Endothelial cell of umbilical vein (primary cell): ENCODE results near the gene ISOC1. TPM values are rescaled to one million over a fixed set of nuclear protein-coding genes. Genes with fewer than 3 reads are reported as not detected.

Source experiments
- BruUV-seq: library from RNA; stranded (reverse); fragments of 400-500 nt; replicated peaks from 2 replicates; lab custom pipeline; 2021; lab: Mats Ljungman, UMichigan
- CTCF ChIA-PET: fragments of 300-600, 350-600 bp; sonication (Branson Sonifier 250); formaldehyde crosslinking; loops from one replicate; lab custom pipeline; 2021; ENCODE audit warnings: antibody characterized with exemption, inconsistent platforms; lab: Charles Lee
- POLR2A ChIA-PET: fragments of 300-600, 350-600 bp; sonication (Branson Sonifier 250); formaldehyde crosslinking; loops from one replicate; lab custom pipeline; 2021; ENCODE audit warnings: antibody characterized with exemption, inconsistent platforms; lab: Charles Lee
- DNase-seq: peaks from one replicate; pipeline ENCODE4 v3.0.0-alpha.2; 2011; ENCODE audit warnings: low read depth, low spot score
- FAIRE-seq: peaks from 2 replicates; lab custom pipeline; 2011; peaks lifted over from hg19 to GRCh38; lab: Jason Lieb, UNC
- H2AFZ ChIP-seq: 2 replicates; pipeline ENCODE4 v1.6.0; 2012; ENCODE audit warnings: low read depth, low read length, control low read depth, inconsistent platforms
- H3K27ac ChIP-seq: 2 replicates; pipeline ENCODE4 v1.5.1; 2011; ENCODE audit warnings: low read depth, mild to moderate bottlenecking, control low read depth, low read length, moderate library complexity; ENCODE audit not compliant: insufficient read depth
- H3K27me3 ChIP-seq, 2 experiments: 2 replicates each; pipeline versions ENCODE4 v1.6.0 to v1.6.1; 2011; ENCODE audit warnings: low read length in 2 of 2, mixed read lengths in 1 of 2; ENCODE audit not compliant: control insufficient read depth in 2 of 2, insufficient read depth in 2 of 2
- H3K36me3 ChIP-seq, 2 experiments: 2 replicates in 1 of 2; 3 replicates in 1 of 2; pipeline ENCODE4 v1.5.1; 2011; ENCODE audit warnings: low read length in 2 of 2, mild to moderate bottlenecking in 1 of 2, moderate library complexity in 1 of 2; ENCODE audit not compliant: control insufficient read depth in 2 of 2, insufficient read depth in 2 of 2; ENCODE audit errors: extremely low read depth in 1 of 2
- H3K4me1 ChIP-seq: 3 replicates; pipeline ENCODE4 v1.5.1; 2011; ENCODE audit warnings: mild to moderate bottlenecking, low read length; ENCODE audit not compliant: control insufficient read depth, insufficient read depth; ENCODE audit errors: extremely low read depth
- H3K4me2 ChIP-seq: 2 replicates; pipeline ENCODE4 v1.6.1; 2011; ENCODE audit warnings: low read length, control low read depth, mixed read lengths; ENCODE audit not compliant: insufficient read depth
- H3K4me3 ChIP-seq, 3 experiments: fragments of 200-600 bp in 1 of 3; sonication (generic), shearing (Covaris generic) in 1 of 3; replicated peaks in 1 of 3; 2 replicates each; pipeline ENCODE4 v1.5.1; 2011 to 2016; ENCODE audit warnings: control low read depth in 3 of 3, low read length in 3 of 3, mild to moderate bottlenecking in 2 of 3, inconsistent platforms in 1 of 3, low read depth in 1 of 3, moderate library complexity in 1 of 3; ENCODE audit not compliant: insufficient read depth in 1 of 3
- H3K79me2 ChIP-seq: 2 replicates; pipeline ENCODE4 v1.6.0; 2012; ENCODE audit warnings: low read length, inconsistent platforms; ENCODE audit not compliant: control insufficient read depth, insufficient read depth
- H3K9ac ChIP-seq: replicated peaks from 2 replicates; pipeline ENCODE3; 2011; ENCODE audit warnings: low read length, control low read depth; ENCODE audit not compliant: insufficient read depth; ENCODE audit errors: extremely low read depth
- H3K9me1 ChIP-seq: replicated peaks from 3 replicates; pipeline ENCODE4 v1.6.0; 2011; ENCODE audit warnings: mild to moderate bottlenecking, low read length; ENCODE audit not compliant: control insufficient read depth, insufficient read depth; ENCODE audit errors: extremely low read depth
- H3K9me3 ChIP-seq: replicated peaks from 2 replicates; pipeline ENCODE4 v1.5.1; 2012; ENCODE audit warnings: low read length, inconsistent platforms; ENCODE audit not compliant: control insufficient read depth, insufficient read depth
- H4K20me1 ChIP-seq: replicated peaks from 2 replicates; pipeline ENCODE3; 2011; ENCODE audit warnings: mild to moderate bottlenecking, low read length; ENCODE audit not compliant: control insufficient read depth, insufficient read depth; ENCODE audit errors: extremely low read depth
- EZH2 ChIP-seq: IDR thresholded peaks from 2 replicates; pipeline ENCODE4 v1.6.1; 2012; ENCODE audit warnings: borderline replicate concordance, low read depth, mild to moderate bottlenecking, moderate library complexity, low read length, inconsistent platforms; ENCODE audit not compliant: severe bottlenecking
- JUN ChIP-seq: IDR thresholded peaks from 2 replicates; pipeline ENCODE4 v1.6.1; 2011; ENCODE audit warnings: borderline replicate concordance, low read depth; ENCODE audit not compliant: insufficient read length, insufficient read depth
- POLR2A ChIP-seq: IDR thresholded peaks from 2 replicates; pipeline ENCODE4 v1.6.1; 2012; ENCODE audit warnings: low read depth, mild to moderate bottlenecking, control low read depth, low read length
- dilution Hi-C: fragments of 300-500 bp; cut with MboI; formaldehyde crosslinking; loops from one replicate; pipeline ENCODE4 v1.15.0; 2019; ENCODE audit warnings: low sequenced_read_pairs; ENCODE audit not compliant: extremely low pct_ligation_motif_present
- intact Hi-C: fragments of 100-400 bp; cut with micrococcal nuclease; formaldehyde crosslinking; loops from one replicate; pipeline ENCODE4 v1.10.0; 2022
- polyA plus RNA-seq, 4 experiments: library from polyadenylated mRNA; depleted of rRNA in 3 of 4; stranded (reverse) in 3 of 4; unstranded in 1 of 4; fragments of >200 nt; gene quantifications; 2 replicates each; pipeline versions ENCODE4 v1.2.1 to v1.2.3, GENCODE V29; 2011 to 2012; ENCODE audit warnings: missing spikeins in 1 of 4
- total RNA-seq: library from RNA; stranded (reverse); gene quantifications from 2 replicates; pipeline ENCODE4 v1.2.3, GENCODE V29; 2021

Gene ISOC1
- total and polyA plus RNA-seq, 2 donors (not counting 3 experiments of a cell fraction or from before 2014, with no cell fraction given), result 21.4 to 21.6 TPM

DNA sequence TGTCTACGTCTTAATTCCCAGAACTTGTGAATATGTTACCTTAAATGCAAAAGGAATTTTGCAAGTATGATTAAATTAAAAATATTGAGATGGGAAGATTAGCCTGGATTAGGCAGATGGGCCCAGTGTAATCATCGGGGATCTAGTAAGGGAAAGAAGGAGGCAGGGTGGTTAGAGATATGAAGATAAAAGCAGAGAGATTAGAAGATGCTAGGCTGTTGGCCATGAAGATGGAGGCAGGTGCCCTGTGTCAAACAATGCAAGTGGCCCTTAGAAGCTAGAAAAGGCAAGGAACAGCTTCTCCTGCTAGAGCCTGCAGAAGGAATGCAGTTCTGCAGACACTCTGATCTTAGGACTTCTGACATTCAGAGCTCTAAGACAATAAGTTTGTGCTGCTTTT is 28.8 kb upstream of the ISOC1 start:
- DNase-seq (no peak), FAIRE-seq (no peak)
- H3K9ac ChIP-seq, result no peak overlapping the region
- intact Hi-C loops (no loop called here), dilution Hi-C loops (no loop called here)
- CTCF ChIA-PET, result no interaction called here
- POLR2A ChIA-PET, result no interaction called here
- H2AFZ ChIP-seq, result no peak overlapping the region
- H3K4me3 ChIP-seq, result no peak overlapping the region
- TF ChIP-seq EZH2, result no peak
- no TSS peak for BruUV-seq
- H3K79me2 ChIP-seq, result no peaks in the 10 kb centered on the region
- H3K27me3 ChIP-seq, result no peaks in the 10 kb centered on the region
- no peaks in the 10 kb centered on the region for H3K36me3 ChIP-seq
- no peak overlapping the region for H3K4me2 ChIP-seq
- no peaks in the 10 kb centered on the region for H4K20me1 ChIP-seq
- H3K4me1 ChIP-seq, result no peaks in the 10 kb centered on the region
- no peaks in the 10 kb centered on the region for H3K9me1 ChIP-seq
- no peaks in the 10 kb centered on the region for H3K9me3 ChIP-seq
- H3K27ac ChIP-seq, result no peak overlapping the region

DNA sequence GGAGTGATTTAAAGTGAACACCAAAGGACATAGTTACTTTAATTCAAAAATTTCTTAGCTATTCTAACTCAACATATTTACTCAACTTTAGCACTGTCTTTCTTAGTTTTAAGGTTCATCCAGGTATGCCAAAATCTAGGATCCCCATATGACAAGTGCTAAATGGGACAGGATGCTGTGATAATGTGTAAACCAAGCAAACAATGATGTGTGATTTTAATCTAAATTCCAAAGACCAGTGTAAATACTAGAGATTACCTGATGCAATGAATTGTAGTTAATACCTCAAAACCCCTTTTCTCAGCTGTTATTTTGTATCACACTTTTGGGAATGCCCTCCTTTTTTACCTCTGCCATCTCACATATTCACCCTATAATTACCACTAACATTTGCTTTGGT is 26.8 kb upstream of the ISOC1 start:
- Histone ChIP-seq H3K27ac (no peak overlapping the region), H3K79me2 (no peaks in the 10 kb centered on the region), H3K9me1 (no peaks in the 10 kb centered on the region), H3K4me1 (no peaks in the 10 kb centered on the region), H3K9ac (no peak overlapping the region), H3K36me3 (no peaks in the 10 kb centered on the region), H3K27me3 (no peaks in the 10 kb centered on the region), H4K20me1 (no peaks in the 10 kb centered on the region), H3K4me3 (no peak overlapping the region), H2AFZ (no peak overlapping the region), H3K4me2 (no peak overlapping the region), H3K9me3 (no peaks in the 10 kb centered on the region)
- no TSS peak for BruUV-seq
- POLR2A ChIA-PET, result no interaction called here
- intact Hi-C loops, result no loop called here
- FAIRE-seq (no peak), DNase-seq (no peak)
- no peak for TF ChIP-seq JUN
- no peak for TF ChIP-seq POLR2A
- dilution Hi-C loops, result no loop called here
- CTCF ChIA-PET, result no interaction called here
